ENCODE data around the gene CHRM4. TPM values are rescaled to one million over a fixed set of nuclear protein-coding genes. Genes with fewer than 3 reads are reported as not detected.
A peak's percentile ranks its signal among the peaks of the same experiment; 100 is the strongest.

Gene CHRM4
- total RNA-seq, 1 donor, result 0.36 TPM

- peak; percentile 57 for DNase-seq (ENCODE audit: insufficient read length, low spot score, missing footprints)
- TF ChIP-seq CTCF (IDR thresholded peaks at IDR 0.05; ENCODE audit: extremely low read depth, low read depth, low read length), result no peak
- Histone ChIP-seq H2AFZ (ENCODE audit: low read length) (no peak overlapping the region), H4K20me1 (ENCODE audit: insufficient read depth, low read length) (no peaks in the 10 kb centered on the region), H3K27ac (ENCODE audit: low read depth, low read length) (no peak overlapping the region), H3K4me1 (ENCODE audit: insufficient read depth, low read length) (peaks cover 2% of the 10 kb centered on the region), H3K27me3 (ENCODE audit: insufficient read depth, low read length) (peaks cover 39% of the 10 kb centered on the region), H3K79me2 (ENCODE audit: insufficient read depth, low read length) (no peaks in the 10 kb centered on the region), H3K4me2 (ENCODE audit: insufficient read depth, low read length) (no peak overlapping the region), H3K9me3 (ENCODE audit: low read depth, low read length) (no peaks in the 10 kb centered on the region), H3K4me3 (ENCODE audit: insufficient read depth, low read length) (no peak overlapping the region), H3K36me3 (ENCODE audit: insufficient read depth, low read length) (no peaks in the 10 kb centered on the region)
Observed at GRCh38 chr11:46336563-46337180, 54.9 kb downstream of the CHRM4 start.

- Histone ChIP-seq H3K36me3 (ENCODE audit: insufficient read depth, low read length) (no peaks in the 10 kb centered on the region), H3K4me2 (ENCODE audit: insufficient read depth, low read length) (no peak overlapping the region), H4K20me1 (ENCODE audit: insufficient read depth, low read length) (no peaks in the 10 kb centered on the region), H3K79me2 (ENCODE audit: insufficient read depth, low read length) (no peaks in the 10 kb centered on the region), H3K27me3 (ENCODE audit: insufficient read depth, low read length) (peaks cover 41% of the 10 kb centered on the region), H3K4me1 (ENCODE audit: insufficient read depth, low read length) (peaks cover 2% of the 10 kb centered on the region), H3K4me3 (ENCODE audit: insufficient read depth, low read length) (no peak overlapping the region), H3K9me3 (ENCODE audit: low read depth, low read length) (no peaks in the 10 kb centered on the region), H2AFZ (ENCODE audit: low read length) (no peak overlapping the region), H3K27ac (ENCODE audit: low read depth, low read length) (no peak overlapping the region)
- no peak for TF ChIP-seq CTCF (IDR thresholded peaks at IDR 0.05; ENCODE audit: extremely low read depth, low read depth, low read length)
- DNase-seq (ENCODE audit: insufficient read length, low spot score, missing footprints), result peak; percentile 66
Observed at GRCh38 chr11:46335890-46336562, 55.5 kb downstream of the CHRM4 start.

- H3K4me2 ChIP-seq (ENCODE audit: insufficient read depth, low read length), result no peak overlapping the region
- H3K27ac ChIP-seq (ENCODE audit: low read depth, low read length), result no peak overlapping the region
- peaks cover 2% of the 10 kb centered on the region for H3K4me1 ChIP-seq (ENCODE audit: insufficient read depth, low read length)
- H4K20me1 ChIP-seq (ENCODE audit: insufficient read depth, low read length), result no peaks in the 10 kb centered on the region
- peak; percentile 76 for DNase-seq (ENCODE audit: insufficient read length, low spot score, missing footprints)
- no peaks in the 10 kb centered on the region for H3K79me2 ChIP-seq (ENCODE audit: insufficient read depth, low read length)
- peaks cover 49% of the 10 kb centered on the region for H3K27me3 ChIP-seq (ENCODE audit: insufficient read depth, low read length)
- H3K4me3 ChIP-seq (ENCODE audit: insufficient read depth, low read length), result no peak overlapping the region
- H2AFZ ChIP-seq (ENCODE audit: low read length), result no peak overlapping the region
- TF ChIP-seq CTCF (IDR thresholded peaks at IDR 0.05; ENCODE audit: extremely low read depth, low read depth, low read length), result no peak
- no peaks in the 10 kb centered on the region for H3K9me3 ChIP-seq (ENCODE audit: low read depth, low read length)
- H3K36me3 ChIP-seq (ENCODE audit: insufficient read depth, low read length), result no peaks in the 10 kb centered on the region
Observed at GRCh38 chr11:46335271-46335670, 56.3 kb downstream of the CHRM4 start.

- H3K27ac ChIP-seq (ENCODE audit: low read depth, low read length), result no peak overlapping the region
- DNase-seq (ENCODE audit: insufficient read length, low spot score, missing footprints), result peak; percentile 58
- H3K4me2 ChIP-seq (ENCODE audit: insufficient read depth, low read length), result no peak overlapping the region
- H3K79me2 ChIP-seq (ENCODE audit: insufficient read depth, low read length), result no peaks in the 10 kb centered on the region
- peaks cover 2% of the 10 kb centered on the region for H3K4me1 ChIP-seq (ENCODE audit: insufficient read depth, low read length)
- H4K20me1 ChIP-seq (ENCODE audit: insufficient read depth, low read length), result no peaks in the 10 kb centered on the region
- H3K4me3 ChIP-seq (ENCODE audit: insufficient read depth, low read length), result no peak overlapping the region
- TF ChIP-seq CTCF (IDR thresholded peaks at IDR 0.05; ENCODE audit: extremely low read depth, low read depth, low read length), result no peak
- no peak overlapping the region for H2AFZ ChIP-seq (ENCODE audit: low read length)
- H3K27me3 ChIP-seq (ENCODE audit: insufficient read depth, low read length), result peaks cover 59% of the 10 kb centered on the region
- H3K36me3 ChIP-seq (ENCODE audit: insufficient read depth, low read length), result no peaks in the 10 kb centered on the region
- no peaks in the 10 kb centered on the region for H3K9me3 ChIP-seq (ENCODE audit: low read depth, low read length)
Observed at GRCh38 chr11:46334211-46334610, 57.4 kb downstream of the CHRM4 start.
